GM19099 (cell line): ENCODE results near the gene PPCS.

ENCODE experiments used
- POLR2A ChIP-seq: IDR thresholded peaks from 3 replicates; pipeline ENCODE4 v1.6.1; 2011; ENCODE audit warnings: low read depth; ENCODE audit not compliant: insufficient read length; ENCODE audit errors: extremely low read depth

PPCS gene

DNA sequence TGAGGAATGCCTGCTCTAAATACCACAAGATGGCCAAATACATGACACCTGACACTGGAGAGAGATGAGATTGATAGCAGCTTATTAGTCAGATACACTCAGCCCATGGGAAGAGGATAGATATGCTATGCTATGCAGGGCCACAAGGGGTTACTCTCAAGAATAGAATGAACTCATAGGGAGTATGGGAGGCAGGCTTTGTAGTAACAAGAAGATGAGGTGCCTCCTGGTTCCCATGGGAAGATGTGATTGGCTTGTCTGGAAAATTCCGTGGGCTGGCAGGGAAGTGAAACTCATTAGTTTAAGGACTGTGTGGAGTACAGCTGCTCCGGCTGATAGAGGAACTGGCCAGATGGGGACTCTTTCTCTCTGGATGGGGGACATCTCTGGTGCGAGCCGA is 23.3 kb downstream of the PPCS start:
- no peak for TF ChIP-seq POLR2A

GRCh38 chr1:42480921-42481320 is 24.6 kb downstream of the PPCS start:
- no peak for TF ChIP-seq POLR2A

GRCh38 chr1:42482635-42483153 is 26.4 kb downstream of the PPCS start:
- no peak for TF ChIP-seq POLR2A

GRCh38 chr1:42484382-42484781 is 28.0 kb downstream of the PPCS start:
- no peak for TF ChIP-seq POLR2A

DNA sequence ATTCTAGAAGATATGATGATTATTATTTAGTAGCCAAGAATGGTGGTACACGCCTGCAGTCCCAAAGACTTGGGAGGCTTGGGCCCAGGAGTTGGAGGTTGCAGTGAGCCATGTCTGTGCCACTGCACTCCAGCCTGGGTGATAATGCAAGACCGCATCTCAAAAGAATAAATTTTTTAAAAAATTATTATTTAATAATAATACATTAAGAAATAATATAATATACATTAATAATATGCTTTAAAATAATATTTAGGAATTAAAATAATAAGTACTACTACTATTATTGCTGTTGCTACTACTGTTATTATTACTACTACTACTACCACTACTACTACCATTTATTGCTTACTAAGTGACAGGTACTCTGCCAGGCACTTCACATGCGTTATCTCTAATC is 33.9 kb downstream of the PPCS start:
- no peak for TF ChIP-seq POLR2A

DNA sequence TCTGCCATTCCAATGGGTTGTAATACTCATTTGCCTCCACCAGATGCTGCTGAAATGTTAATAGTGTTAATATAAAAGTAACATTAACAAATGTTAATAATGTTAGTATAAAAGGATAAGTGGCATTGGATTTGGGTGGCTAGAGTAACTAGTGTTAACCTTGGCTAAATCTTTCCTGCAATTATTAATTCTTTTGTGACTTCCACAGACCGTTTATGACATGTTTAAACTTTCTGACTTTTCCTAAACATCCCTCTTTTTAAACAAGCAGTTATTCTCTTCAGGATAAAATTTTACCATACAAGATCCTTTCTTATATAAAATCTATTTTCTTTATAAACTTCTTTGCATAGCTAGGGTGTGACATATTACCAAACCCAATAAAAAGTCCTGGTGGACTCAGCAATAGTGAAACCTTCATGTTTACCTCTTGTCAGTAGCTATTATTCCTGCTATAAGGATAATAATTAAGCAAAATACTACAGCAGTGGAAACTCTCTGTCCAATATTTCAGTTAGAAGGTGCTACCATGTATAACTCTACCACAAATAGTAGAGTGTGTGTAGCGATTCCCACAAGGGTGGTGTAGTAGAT is 48.3 kb downstream of the PPCS start:
- TF ChIP-seq POLR2A = no peak

DNA sequence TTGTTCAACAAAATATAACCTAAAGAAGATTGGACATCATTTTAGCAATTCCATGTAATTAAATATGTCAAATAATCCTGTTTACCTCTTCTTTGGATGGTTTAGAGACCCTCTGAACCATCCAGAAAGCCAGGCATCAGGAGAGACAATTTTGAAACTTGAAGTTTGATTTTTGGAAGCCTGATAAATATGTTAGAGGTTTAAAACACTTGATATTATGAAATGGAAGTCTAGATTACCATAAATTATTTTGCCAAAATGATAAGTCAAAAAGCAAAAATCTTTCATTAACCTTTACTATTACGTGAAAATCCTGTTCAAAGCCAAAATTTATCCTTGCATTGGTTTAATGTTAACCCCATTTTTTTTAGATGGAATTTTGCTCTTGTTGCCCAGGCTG is 50.2 kb downstream of the PPCS start:
- no peak for TF ChIP-seq POLR2A
